ENCODE data around the gene COL4A1. TPM values are rescaled to one million over a fixed set of nuclear protein-coding genes. Genes with fewer than 3 reads are reported as not detected.
A peak's percentile ranks its signal among the peaks of the same experiment; 100 is the strongest.

COL4A1 gene
- total RNA-seq, 2 donors from 2014 or later, result 27.0 to 97.0 TPM

DNA sequence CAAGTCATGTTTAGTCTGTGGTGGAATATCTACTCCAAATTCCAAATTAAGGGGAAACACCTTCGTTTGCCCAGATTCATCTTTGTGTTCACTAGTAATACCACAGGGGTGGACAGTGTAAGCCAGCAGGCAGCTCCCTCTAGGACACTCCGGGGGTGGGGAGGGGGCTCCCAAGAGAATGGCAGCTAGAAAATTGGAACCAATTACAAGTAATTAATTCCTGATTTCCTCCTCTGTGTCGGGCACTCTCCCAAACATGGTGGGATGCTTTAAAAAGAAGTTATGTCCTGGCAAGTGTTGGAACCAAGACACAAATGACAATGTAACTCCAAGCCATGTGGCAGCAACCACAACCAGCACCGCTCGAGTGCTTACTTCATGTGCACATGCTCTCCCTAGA lies 5.9 kb downstream of the COL4A1 start:
- Histone ChIP-seq H3K36me3 (no peaks in the 10 kb centered on the region), H3K4me3 (no peak overlapping the region), H3K4me1 (no peaks in the 10 kb centered on the region), H3K9ac (ENCODE audit: low read depth in 2 of 2, low read length in 2 of 2) (no peak overlapping the region), H3K27me3 (peaks cover 4% of the 10 kb centered on the region), H3K27ac (peak overlapping the region; percentile 28), H3K9me3 (no peaks in the 10 kb centered on the region)
- DNase-seq, result no peak
- intact Hi-C loops (cut with DNase I), result no loop called here
- TF ChIP-seq, protein P1, sequence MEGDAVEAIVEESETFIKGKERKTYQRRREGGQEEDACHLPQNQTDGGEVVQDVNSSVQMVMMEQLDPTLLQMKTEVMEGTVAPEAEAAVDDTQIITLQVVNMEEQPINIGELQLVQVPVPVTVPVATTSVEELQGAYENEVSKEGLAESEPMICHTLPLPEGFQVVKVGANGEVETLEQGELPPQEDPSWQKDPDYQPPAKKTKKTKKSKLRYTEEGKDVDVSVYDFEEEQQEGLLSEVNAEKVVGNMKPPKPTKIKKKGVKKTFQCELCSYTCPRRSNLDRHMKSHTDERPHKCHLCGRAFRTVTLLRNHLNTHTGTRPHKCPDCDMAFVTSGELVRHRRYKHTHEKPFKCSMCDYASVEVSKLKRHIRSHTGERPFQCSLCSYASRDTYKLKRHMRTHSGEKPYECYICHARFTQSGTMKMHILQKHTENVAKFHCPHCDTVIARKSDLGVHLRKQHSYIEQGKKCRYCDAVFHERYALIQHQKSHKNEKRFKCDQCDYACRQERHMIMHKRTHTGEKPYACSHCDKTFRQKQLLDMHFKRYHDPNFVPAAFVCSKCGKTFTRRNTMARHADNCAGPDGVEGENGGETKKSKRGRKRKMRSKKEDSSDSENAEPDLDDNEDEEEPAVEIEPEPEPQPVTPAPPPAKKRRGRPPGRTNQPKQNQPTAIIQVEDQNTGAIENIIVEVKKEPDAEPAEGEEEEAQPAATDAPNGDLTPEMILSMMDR (IDR thresholded peaks at IDR 0.05), result no peak

DNA sequence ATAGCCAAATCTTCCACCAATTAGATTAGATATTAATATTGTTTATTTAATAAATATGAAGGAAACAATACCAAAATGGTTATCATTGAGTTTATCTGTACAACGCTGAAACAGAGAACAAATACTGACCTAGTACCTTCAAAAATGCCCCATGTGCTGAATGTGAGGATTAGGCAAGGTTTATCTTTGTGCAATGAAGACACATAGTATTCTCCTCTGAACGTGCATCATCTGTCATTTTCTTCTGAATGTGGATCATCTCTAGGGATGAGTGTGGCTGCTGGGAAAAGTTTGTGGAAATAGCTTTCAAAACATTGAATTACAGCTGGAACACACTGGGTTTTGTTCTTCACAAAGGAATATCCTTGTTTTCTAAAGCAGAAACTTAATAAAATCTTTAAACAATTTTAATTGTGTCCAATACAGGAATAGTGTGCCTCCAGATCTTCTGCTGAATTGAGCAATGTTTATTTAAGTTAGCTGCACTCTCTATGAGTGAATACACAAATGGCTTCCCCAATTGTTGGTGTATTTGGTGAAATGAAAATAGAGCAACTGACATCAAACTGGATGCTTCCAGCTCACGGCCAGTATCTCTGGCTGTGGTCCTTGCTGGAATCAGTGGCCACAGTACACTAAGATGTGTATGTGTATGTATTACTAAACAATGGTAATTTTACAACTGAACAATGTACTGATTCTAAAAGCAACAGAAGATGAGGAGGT lies 6.7 kb downstream of the COL4A1 start:
- intact Hi-C loops (cut with DNase I), result no loop called here
- no peaks in the 10 kb centered on the region for H3K9me3 ChIP-seq
- H3K9ac ChIP-seq (ENCODE audit: low read depth in 2 of 2, low read length in 2 of 2), result no peak overlapping the region
- TF ChIP-seq, protein P1 (IDR thresholded peaks at IDR 0.05), result no peak
- H3K4me1 ChIP-seq, result no peaks in the 10 kb centered on the region
- H3K36me3 ChIP-seq, result no peaks in the 10 kb centered on the region
- DNase-seq, result no peak
- no peak overlapping the region for H3K4me3 ChIP-seq
- H3K27me3 ChIP-seq, result no peaks in the 10 kb centered on the region
- no peak overlapping the region for H3K27ac ChIP-seq

DNA sequence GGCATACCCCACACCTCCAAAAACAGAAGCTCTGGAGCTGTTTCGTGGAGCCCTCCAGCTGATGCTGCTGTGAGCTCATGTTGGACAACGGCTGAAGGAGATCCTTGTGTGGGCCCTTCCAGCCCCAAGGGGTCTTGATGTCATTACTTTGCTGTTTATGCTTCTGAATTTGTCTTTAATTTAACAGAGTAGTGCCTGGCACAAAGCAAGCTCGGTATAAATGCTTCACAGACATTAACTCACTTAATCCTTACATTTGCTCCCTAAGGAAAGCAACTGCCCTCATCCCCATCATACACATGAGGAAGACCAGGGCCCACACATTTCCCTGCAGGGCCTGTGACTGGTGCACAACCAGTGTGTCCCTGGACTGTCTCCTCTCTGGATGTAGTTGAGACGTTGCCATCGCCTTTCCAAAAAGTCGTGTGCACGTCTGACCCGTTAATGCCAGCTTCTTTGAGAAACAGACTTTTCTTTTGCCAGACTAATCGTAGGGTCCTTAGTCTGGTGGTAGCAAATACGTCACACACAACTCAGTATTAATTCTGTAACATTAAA lies 7.6 kb downstream of the COL4A1 start:
- TF ChIP-seq, protein P1 (IDR thresholded peaks at IDR 0.05), result no peak
- H3K9me3 ChIP-seq, result no peaks in the 10 kb centered on the region
- no peaks in the 10 kb centered on the region for H3K36me3 ChIP-seq
- no peaks in the 10 kb centered on the region for H3K4me1 ChIP-seq
- no peak overlapping the region for H3K4me3 ChIP-seq
- H3K27me3 ChIP-seq, result no peaks in the 10 kb centered on the region
- intact Hi-C loops (cut with DNase I), result no loop called here
- DNase-seq, result no peak
- H3K27ac ChIP-seq, result peak overlapping the region; percentile 39
- H3K9ac ChIP-seq (ENCODE audit: low read depth in 2 of 2, low read length in 2 of 2), result no peak overlapping the region

DNA sequence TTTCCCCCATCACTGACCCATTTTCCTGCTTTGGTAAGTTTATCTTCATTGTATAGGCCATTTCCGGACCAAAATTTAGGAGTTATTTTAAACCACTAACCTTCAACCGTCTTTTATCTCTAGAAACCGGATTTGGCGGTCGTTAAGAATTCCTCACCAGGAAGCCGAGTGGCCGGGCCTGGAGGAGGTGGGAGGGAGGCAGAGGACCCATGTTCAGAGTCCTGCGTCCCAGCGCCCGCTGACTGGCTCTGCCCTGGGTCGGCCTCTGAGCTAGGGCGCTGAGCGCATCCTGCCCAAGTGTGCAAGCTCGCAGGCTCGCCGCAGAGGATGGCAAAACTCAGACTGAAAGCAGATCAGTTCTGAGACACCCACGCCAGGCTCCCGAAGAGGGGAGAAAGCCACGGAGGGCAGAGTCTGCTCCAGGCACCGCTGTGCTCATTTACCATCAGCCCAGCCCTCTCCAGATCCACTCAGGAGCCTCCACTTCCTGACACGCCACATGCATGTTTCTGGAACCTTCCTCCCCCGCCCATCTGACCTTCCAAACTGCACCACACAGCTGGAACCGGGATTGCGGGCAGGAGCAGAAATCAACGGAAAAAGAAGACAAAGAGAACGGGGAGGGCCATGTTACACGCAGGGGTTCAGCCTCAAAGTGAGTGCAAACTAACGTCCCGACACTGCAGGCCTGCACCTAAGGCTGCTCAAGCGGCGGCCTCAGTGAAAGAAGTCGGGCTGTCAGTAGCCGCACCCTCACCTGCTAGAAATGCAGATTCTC lies 8.3 kb downstream of the COL4A1 start:
- Histone ChIP-seq H3K9me3 (no peaks in the 10 kb centered on the region), H3K27me3 (no peaks in the 10 kb centered on the region), H3K4me1 (no peaks in the 10 kb centered on the region), H3K4me3 (no peak overlapping the region), H3K36me3 (no peaks in the 10 kb centered on the region), H3K27ac (peak overlapping the region; percentile 39), H3K9ac (ENCODE audit: low read depth in 2 of 2, low read length in 2 of 2) (no peak overlapping the region)
- intact Hi-C loops (cut with DNase I), result no loop called here
- DNase-seq, result no peak
- TF ChIP-seq, protein P1 (IDR thresholded peaks at IDR 0.05), result no peak

DNA sequence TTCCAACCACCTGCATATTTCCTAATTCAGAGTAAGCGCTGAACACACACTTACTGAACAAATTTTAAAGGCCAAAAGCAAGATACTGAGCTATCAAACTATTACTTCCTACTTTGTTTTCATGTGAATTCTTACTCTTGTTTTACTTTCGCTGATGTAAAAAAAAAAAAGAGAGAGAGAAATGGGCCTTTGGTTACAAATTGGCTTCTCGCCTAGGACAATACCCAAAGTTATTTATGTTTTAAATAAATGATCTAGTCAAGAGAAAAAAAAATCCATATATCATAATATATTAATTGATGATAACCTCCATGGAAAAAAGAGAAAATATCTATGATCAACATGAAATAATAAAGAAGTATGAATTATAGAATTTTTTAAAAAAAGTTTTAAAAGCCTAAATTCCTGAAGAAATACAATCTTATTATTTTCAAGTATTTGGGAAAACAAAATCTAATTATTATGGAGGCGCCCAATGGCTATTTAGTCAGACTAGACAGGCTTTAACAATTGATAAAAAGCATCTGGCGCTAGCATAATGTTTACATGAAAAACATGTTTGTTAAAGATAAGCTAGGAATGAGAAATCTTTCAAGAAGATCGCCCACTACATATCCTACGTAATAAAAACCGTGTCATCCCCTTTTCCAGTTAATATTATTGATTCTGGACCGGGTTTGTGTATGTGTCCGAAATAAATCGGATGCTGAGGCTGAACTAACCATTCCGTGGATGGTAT lies 9.0 kb downstream of the COL4A1 start:
- Histone ChIP-seq H3K9ac (ENCODE audit: low read depth in 2 of 2, low read length in 2 of 2) (no peak overlapping the region), H3K9me3 (no peaks in the 10 kb centered on the region), H3K4me3 (no peak overlapping the region), H3K27me3 (no peaks in the 10 kb centered on the region), H3K36me3 (no peaks in the 10 kb centered on the region), H3K27ac (peak overlapping the region; percentile 39), H3K4me1 (no peaks in the 10 kb centered on the region)
- TF ChIP-seq, protein P1 (IDR thresholded peaks at IDR 0.05), result no peak
- intact Hi-C loops (cut with DNase I), result no loop called here
- no peak for DNase-seq

Measured in colonic mucosa (tissue), 4 donors.